Spleen (tissue), 11 donors: ENCODE data around the gene ARSI. TPM values are rescaled to one million over a fixed set of nuclear protein-coding genes. Genes with fewer than 3 reads are reported as not detected.

ENCODE experiments used
- DNase-seq: peaks from one replicate; pipeline ENCODE4 v3.0.0-alpha.2; 2020
- H3K27ac ChIP-seq, 8 donors: fragments of 200-600 bp; sonication (generic) in 7 of 8; 1 replicate in 4 of 8; 2 replicates in 4 of 8; pipeline versions ENCODE4 v1.5.0 to v1.8.0; 2016 to 2021; ENCODE audit warnings: inconsistent platforms in 4 of 8, mild to moderate bottlenecking in 4 of 8, moderate library complexity in 1 of 8
- H3K27me3 ChIP-seq, 7 donors: fragments of 200-600 bp; sonication (generic) in 6 of 7; replicated peaks in 1 of 7; 1 replicate in 4 of 7; 2 replicates in 3 of 7; pipeline versions ENCODE4 v1.5.0 to v1.8.0; 2016 to 2021; ENCODE audit warnings: inconsistent platforms in 3 of 7, mild to moderate bottlenecking in 1 of 7
- H3K36me3 ChIP-seq, 6 donors: fragments of 200-600 bp; sonication (generic) in 5 of 6; 1 replicate in 4 of 6; 2 replicates in 2 of 6; pipeline versions ENCODE4 v1.5.0 to v1.8.0; 2016 to 2021; ENCODE audit warnings: inconsistent platforms in 2 of 6
- H3K4me1 ChIP-seq, 6 donors: fragments of 200-600 bp; sonication (generic) in 5 of 6; 1 replicate in 3 of 6; 2 replicates in 3 of 6; pipeline versions ENCODE4 v1.5.0 to v1.8.0; 2016 to 2021; ENCODE audit warnings: inconsistent platforms in 3 of 6
- H3K4me3 ChIP-seq, 8 donors: fragments of 200-600 bp; sonication (generic) in 7 of 8; 1 replicate in 4 of 8; 2 replicates in 4 of 8; pipeline versions ENCODE4 v1.5.0 to v1.8.0; 2016 to 2021; ENCODE audit warnings: inconsistent platforms in 4 of 8, mild to moderate bottlenecking in 4 of 8, moderate library complexity in 2 of 8
- H3K9me3 ChIP-seq, 8 donors: fragments of 200-600 bp; sonication (generic) in 7 of 8; 1 replicate in 4 of 8; 2 replicates in 4 of 8; pipeline versions ENCODE4 v1.5.0 to v1.8.0; 2016 to 2021; ENCODE audit warnings: inconsistent platforms in 4 of 8
- POLR2A ChIP-seq, 3 donors: fragments of 450-650 bp; IDR thresholded peaks; one replicate each; pipeline ENCODE4 v1.5.1; 2017; ENCODE audit warnings: antibody characterized with exemption in 3 of 3, mild to moderate bottlenecking in 1 of 3
- POLR2AphosphoS5 ChIP-seq, 3 donors: sonication (generic); formaldehyde crosslinking; IDR thresholded peaks; one replicate each; pipeline ENCODE4 v1.5.1; 2017; ENCODE audit warnings: antibody characterized with exemption in 3 of 3
- WGBS, 5 donors: extraction: QIAGEN DNeasy Blood & Tissue Kit in 3 of 5; methylation state at CpG; one replicate each; pipeline versions ENCODE4 v1.1.5 to v1.1.7; 2013 to 2018; 5-methylcytosine and 5-hydroxymethylcytosine counted together
- intact Hi-C: fragments of 100-400 bp; cut with DNase I; formaldehyde crosslinking; loops from one replicate; pipeline ENCODE4 v1.15.0; 2023; ENCODE audit warnings: low total_unique reads
- polyA plus RNA-seq, 3 donors: library from polyadenylated mRNA; stranded (reverse); fragments of 200-250 nt; gene quantifications; one replicate each; pipeline ENCODE4 v1.2.1, GENCODE V29; 2013
- total RNA-seq, 7 donors: library from RNA; depleted of rRNA in 3 of 7; stranded (reverse); fragments of >200 nt in 3 of 7; fragmentation: NEBNext Ultra II Directional in 4 of 7; extraction: Animal tissue kit (Norgen Biotek cat#: 25700) in 4 of 7; gene quantifications; one replicate each; pipeline versions ENCODE4 v1.1.0 to v1.2.1, GENCODE V29; 2016 to 2021
- TF ChIP-seq, protein P1 (sequence below), 11 experiments: fragments of 200-600 bp in 7 of 11; fragments of 450-650 bp in 4 of 11; sonication (generic) in 4 of 11; IDR thresholded peaks in 8 of 11; conservative IDR thresholded peaks in 3 of 11; 1 replicate in 7 of 11; 2 replicates in 4 of 11; pipeline versions ENCODE4 v1.4.0 to v1.8.0; 2016 to 2021; ENCODE audit warnings: antibody characterized with exemption in 11 of 11, inconsistent platforms in 4 of 11, mild to moderate bottlenecking in 1 of 11
- donor health status: healthy with polysubstance abuse.
- donor health status: DM: no; HTN: no; CAD: no; lungs with moderate emphysema.
- donor health status: DM: no; HTN: no; CAD: no.
- donor health status: Bipolar disorder and iron deficiency.
- donor health status: healthy.
- donor health status: DM: no; HTN: no; CAD: no.
- donor health status: DM: yes; HTN: yes; CAD: no.

The ARSI gene
- total and polyA plus RNA-seq, 10 donors: 0.07 to 3.8 (median 0.92) TPM

DNA sequence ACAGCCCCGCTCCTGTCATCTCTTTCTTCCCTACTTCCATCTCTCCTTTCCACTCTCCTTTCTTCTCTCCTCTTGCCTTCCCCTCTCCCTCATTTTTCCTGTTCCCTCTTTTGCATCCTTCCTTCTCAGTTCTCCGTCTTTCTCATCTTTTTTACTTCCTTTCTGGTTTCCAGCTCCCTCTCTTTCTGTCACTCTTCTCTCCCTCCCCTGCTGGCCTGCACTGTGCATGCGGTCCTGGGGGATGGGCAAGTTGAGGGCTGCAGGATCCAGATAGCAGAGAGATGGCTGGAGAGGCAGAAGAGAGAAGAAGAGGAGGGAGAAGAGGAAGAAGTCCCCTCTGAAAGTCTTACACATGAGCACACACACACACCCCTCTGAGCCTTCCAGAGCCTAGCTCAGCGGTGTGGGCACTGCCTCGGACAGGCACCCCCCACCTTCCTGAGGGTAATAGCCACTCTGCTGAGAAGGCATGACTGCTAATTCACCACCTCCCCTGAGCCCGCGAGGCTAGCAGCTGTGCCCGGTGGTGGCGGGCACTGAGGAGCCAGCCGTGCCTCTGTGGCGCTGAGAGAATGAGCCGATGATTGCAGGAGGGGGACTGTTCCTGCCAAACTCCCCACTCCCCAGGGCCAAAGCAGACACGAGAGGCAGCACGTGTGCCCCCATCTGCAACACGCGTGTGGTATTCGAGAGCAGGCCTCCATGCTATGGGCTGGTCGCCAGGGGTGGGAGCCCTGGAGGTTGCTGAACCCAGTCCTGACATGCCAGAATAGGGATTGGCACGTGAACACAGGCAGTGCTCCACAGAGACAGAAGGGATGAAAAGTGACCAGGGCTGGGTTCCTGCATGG lies 9.4 kb downstream of the ARSI start:
- peak; percentile 62 for DNase-seq
- Histone ChIP-seq H3K4me1 (no peaks in the 10 kb centered on the region), H3K27me3 (peaks cover 0 to 14% (median 0%) of the 10 kb centered on the region in 7 donors), H3K9me3 (no peaks in the 10 kb centered on the region), H3K27ac (no peak overlapping the region), H3K36me3 (no peaks in the 10 kb centered on the region), H3K4me3 (no peak overlapping the region)
- TF ChIP-seq POLR2AphosphoS5 (IDR thresholded peaks at IDR 0.05): no peak
- TF ChIP-seq, protein P1, sequence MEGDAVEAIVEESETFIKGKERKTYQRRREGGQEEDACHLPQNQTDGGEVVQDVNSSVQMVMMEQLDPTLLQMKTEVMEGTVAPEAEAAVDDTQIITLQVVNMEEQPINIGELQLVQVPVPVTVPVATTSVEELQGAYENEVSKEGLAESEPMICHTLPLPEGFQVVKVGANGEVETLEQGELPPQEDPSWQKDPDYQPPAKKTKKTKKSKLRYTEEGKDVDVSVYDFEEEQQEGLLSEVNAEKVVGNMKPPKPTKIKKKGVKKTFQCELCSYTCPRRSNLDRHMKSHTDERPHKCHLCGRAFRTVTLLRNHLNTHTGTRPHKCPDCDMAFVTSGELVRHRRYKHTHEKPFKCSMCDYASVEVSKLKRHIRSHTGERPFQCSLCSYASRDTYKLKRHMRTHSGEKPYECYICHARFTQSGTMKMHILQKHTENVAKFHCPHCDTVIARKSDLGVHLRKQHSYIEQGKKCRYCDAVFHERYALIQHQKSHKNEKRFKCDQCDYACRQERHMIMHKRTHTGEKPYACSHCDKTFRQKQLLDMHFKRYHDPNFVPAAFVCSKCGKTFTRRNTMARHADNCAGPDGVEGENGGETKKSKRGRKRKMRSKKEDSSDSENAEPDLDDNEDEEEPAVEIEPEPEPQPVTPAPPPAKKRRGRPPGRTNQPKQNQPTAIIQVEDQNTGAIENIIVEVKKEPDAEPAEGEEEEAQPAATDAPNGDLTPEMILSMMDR (IDR thresholded peaks at IDR 0.05 in 8 of 11, conservative IDR thresholded peaks at IDR 0.05 in 3 of 11): no peak
- TF ChIP-seq POLR2A (IDR thresholded peaks at IDR 0.05): no peak
- WGBS, 5 donors: 76 to 84% (median 77%) methylated on average over 12 to 19 of the region's 19 CpGs
- intact Hi-C loops: no loop called here

DNA sequence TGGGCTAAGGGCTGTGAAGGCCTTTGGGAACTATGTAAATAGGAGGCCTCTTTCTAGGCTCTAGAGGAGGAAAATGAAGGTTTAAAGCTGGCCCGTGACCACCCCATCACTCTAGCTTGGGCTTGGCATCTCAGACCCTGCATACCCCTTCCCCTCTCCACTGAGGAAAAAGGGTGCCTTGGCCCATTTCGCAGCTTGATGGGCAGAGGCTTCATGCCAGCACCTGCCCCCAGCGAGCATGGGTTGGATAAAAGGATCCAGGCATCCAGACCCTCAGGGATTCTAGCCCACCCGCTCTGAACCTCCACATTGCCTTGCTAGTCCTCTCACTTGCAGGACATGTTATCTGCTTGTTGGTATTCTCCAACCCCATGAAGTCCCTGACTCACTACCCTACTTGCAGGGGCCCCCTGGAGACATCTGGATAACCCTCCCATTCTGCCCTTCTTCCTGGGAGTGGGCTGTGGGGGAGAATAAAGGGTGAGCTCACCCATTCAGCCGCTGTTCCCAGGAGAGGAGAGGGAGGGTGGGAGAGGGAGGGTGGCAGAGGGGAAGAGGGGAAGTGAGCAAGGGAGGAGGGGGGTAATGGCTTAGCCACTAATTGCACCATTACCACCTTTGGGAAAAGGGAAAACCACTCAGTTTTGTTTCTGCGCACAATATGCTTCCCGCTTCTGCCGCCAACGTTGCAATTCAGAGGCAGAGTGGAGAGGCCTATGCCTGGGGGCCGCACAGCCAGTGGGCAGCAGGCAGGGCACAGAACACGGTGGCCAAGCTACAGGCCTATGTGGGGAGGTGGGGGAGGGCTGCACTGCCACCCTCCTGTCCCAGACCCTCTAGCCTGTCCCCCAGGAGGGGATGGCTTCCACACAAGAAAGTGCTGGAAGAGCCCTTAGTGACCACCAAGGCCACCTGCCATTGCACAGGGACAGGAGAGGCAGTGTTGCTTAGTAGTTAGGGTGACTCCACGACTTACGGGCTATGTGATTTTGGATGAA lies 11.0 kb downstream of the ARSI start:
- DNase-seq: no peak
- H3K9me3 ChIP-seq: no peaks in the 10 kb centered on the region
- H3K36me3 ChIP-seq: no peaks in the 10 kb centered on the region
- TF ChIP-seq, protein P1 (IDR thresholded peaks at IDR 0.05 in 8 of 11, conservative IDR thresholded peaks at IDR 0.05 in 3 of 11): no peak
- no peak for TF ChIP-seq POLR2AphosphoS5 (IDR thresholded peaks at IDR 0.05)
- no peak for TF ChIP-seq POLR2A (IDR thresholded peaks at IDR 0.05)
- intact Hi-C loops: no loop called here
- WGBS, 5 donors: 60 to 86% (median 76%) methylated on average over 13 of the region's 13 CpGs
- H3K4me1 ChIP-seq: no peaks in the 10 kb centered on the region
- H3K4me3 ChIP-seq: no peak overlapping the region
- H3K27me3 ChIP-seq: peaks cover 0 to 14% (median 0%) of the 10 kb centered on the region in 7 donors
- H3K27ac ChIP-seq: no peak overlapping the region

DNA sequence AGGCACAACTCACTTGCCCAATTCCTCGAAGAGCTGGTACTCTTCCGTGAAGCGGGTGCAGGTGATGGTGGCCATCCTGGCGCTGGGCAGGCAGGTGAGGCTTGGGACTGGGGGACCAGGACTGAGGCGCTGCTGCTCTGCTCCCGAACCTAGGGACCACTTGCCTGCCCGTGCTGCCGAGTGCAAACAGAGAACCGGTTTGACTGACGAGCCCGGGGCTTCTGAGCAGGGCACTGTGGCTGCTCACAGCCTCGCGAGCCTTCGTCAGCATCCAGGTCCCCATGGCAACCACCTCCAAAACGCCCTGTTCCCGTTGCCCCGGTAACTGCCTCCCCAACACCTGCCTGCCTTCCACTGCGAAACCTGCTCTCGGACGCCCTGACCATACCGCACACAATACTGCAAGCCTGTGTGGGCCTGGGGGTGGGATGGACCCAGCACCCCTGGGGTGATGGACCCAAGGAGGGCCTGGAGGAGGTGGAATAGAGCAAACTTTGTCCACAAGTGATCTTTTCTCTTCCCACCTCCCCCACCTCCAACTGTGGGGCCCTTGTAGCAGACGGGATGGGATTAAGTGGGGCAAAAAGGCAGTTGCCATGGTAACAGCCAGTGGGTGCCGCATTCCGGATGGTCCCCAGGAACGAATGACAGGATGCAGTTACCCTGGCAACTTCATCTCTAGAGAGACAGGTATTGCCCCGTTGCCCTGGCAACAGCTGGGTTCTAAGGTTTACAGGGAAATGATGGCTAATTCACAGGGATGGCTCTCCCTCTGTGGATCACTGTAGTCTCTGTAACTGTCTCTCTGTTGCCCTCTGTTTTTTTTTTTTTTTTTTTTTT lies 12.9 kb downstream of the ARSI start, which contains the start of gene CAMK2A:
CAMK2A (minus strand) TSS at position 223 of the 840 bp plus-strand sequence; CDS start at position 75, 148 bp downstream.
- no peaks in the 10 kb centered on the region for H3K4me1 ChIP-seq
- 47 to 66% (median 54%) methylated on average over 19 to 26 of the region's 26 CpGs for WGBS, 5 donors
- no peaks in the 10 kb centered on the region for H3K9me3 ChIP-seq
- H3K27ac ChIP-seq: no peak within 1 kb of the TSS
- H3K4me3 ChIP-seq: no peak within 1 kb of the TSS
- TF ChIP-seq, protein P1 (IDR thresholded peaks at IDR 0.05 in 8 of 11, conservative IDR thresholded peaks at IDR 0.05 in 3 of 11): no peak
- TF ChIP-seq POLR2A (IDR thresholded peaks at IDR 0.05) (no peak), POLR2AphosphoS5 (IDR thresholded peaks at IDR 0.05) (no peak)
- H3K36me3 ChIP-seq: no peaks in the 10 kb centered on the region
- no peak for DNase-seq
- intact Hi-C loops: no loop called here
- H3K27me3 ChIP-seq: peaks cover 0 to 14% (median 0%) of the 10 kb centered on the region in 7 donors
